Kidney epithelial cell (primary cell): ENCODE measurements around the gene MARVELD3. TPM values are rescaled to one million over a fixed set of nuclear protein-coding genes. Genes with fewer than 3 reads are reported as not detected.

Experiments
- DNase-seq: peaks from one replicate; pipeline ENCODE4 v3.0.0-alpha.2; 2010; ENCODE audit warnings: low read depth
- H3K27me3 ChIP-seq: 2 replicates; pipeline ENCODE4 v1.6.0; 2011; ENCODE audit warnings: low read length; ENCODE audit not compliant: control insufficient read depth, insufficient read depth
- H3K36me3 ChIP-seq: 2 replicates; pipeline ENCODE4 v1.5.1; 2011; ENCODE audit warnings: low read length; ENCODE audit not compliant: control insufficient read depth, insufficient read depth
- H3K4me3 ChIP-seq: 2 replicates; pipeline ENCODE4 v1.5.1; 2011; ENCODE audit warnings: low read depth, mild to moderate bottlenecking, control low read depth, low read length
- CTCF ChIP-seq: IDR thresholded peaks from 2 replicates; pipeline ENCODE4 v1.5.1; 2011; ENCODE audit warnings: mild to moderate bottlenecking, moderate library complexity, low read length, control low read depth, inconsistent platforms; ENCODE audit not compliant: insufficient read depth, poor library complexity, severe bottlenecking
- total RNA-seq: library from RNA; depleted of rRNA; stranded (reverse); fragments of >200 nt; gene quantifications from 2 replicates; pipeline ENCODE4 v1.2.3, GENCODE V29; 2015

The MARVELD3 gene
- total RNA-seq, 1 donor from 2014 or later, result 15.7 TPM

DNA sequence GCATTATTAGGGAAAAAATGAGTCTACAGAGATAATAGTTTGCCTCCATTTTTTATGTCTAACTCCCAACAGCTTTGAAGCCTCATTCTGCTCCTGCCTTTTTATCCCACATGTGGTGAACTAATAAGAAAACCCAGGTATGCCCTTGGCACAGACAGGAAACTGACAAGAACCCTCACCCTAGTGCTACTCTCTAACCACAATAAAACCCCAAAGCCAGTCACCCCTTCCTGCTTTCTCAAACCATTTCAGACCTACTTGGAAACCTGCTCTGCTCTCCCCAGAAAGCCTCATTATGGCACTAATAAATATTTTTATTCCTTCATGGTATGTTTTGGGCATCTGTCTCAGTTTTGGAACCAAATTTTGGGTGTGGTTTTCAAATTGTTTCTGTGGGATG, 3.9 kb upstream of the MARVELD3 start:
- H3K36me3 ChIP-seq, result no peaks in the 10 kb centered on the region
- no peak for DNase-seq
- TF ChIP-seq CTCF, result no peak

GRCh38 chr16:71623597-71623996, 2.4 kb upstream of the MARVELD3 start:
- no peak overlapping the region for H3K4me3 ChIP-seq
- no peak for DNase-seq
- no peaks in the 10 kb centered on the region for H3K36me3 ChIP-seq
- H3K27me3 ChIP-seq, result peaks cover 22% of the 10 kb centered on the region
- TF ChIP-seq CTCF, result no peak

More for the DNA sequence above, 3.9 kb upstream of the MARVELD3 start:
- Histone ChIP-seq H3K27me3 (peaks cover 17% of the 10 kb centered on the region), H3K4me3 (no peak overlapping the region)

DNA sequence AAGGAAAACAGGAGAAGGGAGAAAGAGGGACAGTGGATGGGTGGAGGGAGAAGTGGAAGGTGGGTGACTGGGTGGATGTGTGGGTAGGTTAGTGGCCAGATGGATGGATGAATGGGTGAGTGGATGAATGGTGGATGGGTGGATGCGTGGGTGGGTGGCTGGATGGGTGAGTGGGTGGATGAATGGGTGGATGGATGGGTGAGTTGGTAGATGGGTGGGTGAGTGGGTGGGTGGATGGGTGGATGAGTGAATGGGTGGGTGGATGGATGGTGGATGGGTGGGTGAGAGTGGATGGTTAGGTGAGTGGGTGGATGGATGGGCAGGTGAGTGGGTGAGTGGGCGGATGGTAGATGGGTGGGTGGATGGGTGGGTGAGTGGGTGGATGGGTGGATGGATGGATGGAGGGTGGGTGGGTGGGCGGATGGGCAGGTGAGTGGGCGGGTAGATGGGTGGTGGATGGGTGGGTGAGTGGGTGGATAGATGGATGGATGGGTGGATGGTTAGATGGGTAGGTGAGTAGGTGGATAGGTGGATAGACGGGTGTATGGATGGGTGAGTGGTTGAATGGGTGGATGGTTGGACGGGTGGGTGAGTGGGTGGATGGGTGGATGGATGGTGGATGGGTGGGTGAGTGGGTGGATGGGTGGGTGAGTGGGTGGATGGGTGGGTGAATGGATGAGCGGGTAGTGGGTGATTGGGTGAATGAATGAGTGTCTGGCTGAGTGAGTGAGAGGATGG, 702 bp upstream of the MARVELD3 start:
- no peak overlapping the region for H3K4me3 ChIP-seq
- peaks cover 22% of the 10 kb centered on the region for H3K27me3 ChIP-seq
- TF ChIP-seq CTCF, result no peak
- no peaks in the 10 kb centered on the region for H3K36me3 ChIP-seq
- DNase-seq, result no peak

- no peaks in the 10 kb centered on the region for H3K36me3 ChIP-seq
- peak overlapping the region; percentile 50 for H3K4me3 ChIP-seq
- no peak for TF ChIP-seq CTCF
- peaks cover 22% of the 10 kb centered on the region for H3K27me3 ChIP-seq
- DNase-seq, result no peak
Observed at GRCh38 chr16:71626858-71627213, 852 bp downstream of the MARVELD3 start.

DNA sequence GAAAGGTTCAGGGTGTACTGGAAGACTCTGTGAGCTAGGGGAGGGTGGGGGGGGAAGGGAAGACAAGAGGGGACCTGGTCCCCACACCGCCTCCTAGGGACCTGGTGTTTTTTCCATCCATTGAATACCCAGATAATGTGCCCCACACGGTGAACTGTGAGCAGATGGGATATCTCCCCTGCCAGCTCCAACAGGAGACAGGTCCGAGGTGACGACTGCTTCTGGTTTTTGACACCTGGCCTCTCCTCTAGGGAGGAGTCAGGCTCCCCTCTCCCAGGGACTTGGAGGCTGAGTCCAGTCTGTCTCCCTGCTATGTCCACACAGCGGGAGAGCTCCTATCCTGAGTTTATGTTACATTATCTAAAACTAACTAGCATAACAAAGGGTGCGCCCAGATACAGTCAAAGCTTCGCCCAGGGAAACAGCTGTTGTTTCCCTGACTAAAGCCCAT, 1.8 kb downstream of the MARVELD3 start:
- TF ChIP-seq CTCF, result no peak
- Histone ChIP-seq H3K36me3 (no peaks in the 10 kb centered on the region), H3K27me3 (peaks cover 22% of the 10 kb centered on the region), H3K4me3 (no peak overlapping the region)
- no peak for DNase-seq

DNA sequence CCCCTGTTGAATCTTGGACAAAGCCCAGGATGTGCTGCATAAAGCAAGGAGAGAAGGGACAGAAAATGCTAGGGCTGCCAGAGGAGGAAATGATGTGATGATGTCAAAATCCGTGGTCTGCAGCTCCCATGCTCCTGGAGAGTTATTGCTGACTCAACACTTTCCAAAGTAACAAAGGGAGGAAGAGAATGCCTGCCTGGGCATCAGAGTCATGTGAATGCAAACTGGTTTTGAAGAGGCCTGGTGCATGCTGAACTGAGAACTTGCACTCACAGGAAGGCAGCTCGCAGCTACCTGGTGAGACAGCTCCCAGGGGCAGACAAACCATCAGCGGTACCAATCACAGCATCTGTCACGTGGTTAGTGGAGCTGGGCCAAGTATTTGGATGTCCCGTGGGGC, 2.8 kb downstream of the MARVELD3 start:
- no peak overlapping the region for H3K4me3 ChIP-seq
- no peaks in the 10 kb centered on the region for H3K36me3 ChIP-seq
- H3K27me3 ChIP-seq, result peaks cover 22% of the 10 kb centered on the region
- no peak for TF ChIP-seq CTCF
- DNase-seq, result no peak
